Activated CD4-positive, CD25-positive, alpha-beta regulatory T cell treated with anti-CD3 and anti-CD28 coated beads, Interleukin-2, amount 50 U/mL, for 72 hours (primary cell): ENCODE measurements around the gene LATS1.
A peak's percentile ranks its signal among the peaks of the same experiment; 100 is the strongest.
"Not testable (repeated sequence)": the region's sequence is repeated elsewhere in the genome, so short reads cannot be mapped to it uniquely, and the experiment has no call there.

Source experiments
- DNase-seq: peaks from one replicate; pipeline ENCODE4 v3.0.0; 2021

Gene LATS1

DNA sequence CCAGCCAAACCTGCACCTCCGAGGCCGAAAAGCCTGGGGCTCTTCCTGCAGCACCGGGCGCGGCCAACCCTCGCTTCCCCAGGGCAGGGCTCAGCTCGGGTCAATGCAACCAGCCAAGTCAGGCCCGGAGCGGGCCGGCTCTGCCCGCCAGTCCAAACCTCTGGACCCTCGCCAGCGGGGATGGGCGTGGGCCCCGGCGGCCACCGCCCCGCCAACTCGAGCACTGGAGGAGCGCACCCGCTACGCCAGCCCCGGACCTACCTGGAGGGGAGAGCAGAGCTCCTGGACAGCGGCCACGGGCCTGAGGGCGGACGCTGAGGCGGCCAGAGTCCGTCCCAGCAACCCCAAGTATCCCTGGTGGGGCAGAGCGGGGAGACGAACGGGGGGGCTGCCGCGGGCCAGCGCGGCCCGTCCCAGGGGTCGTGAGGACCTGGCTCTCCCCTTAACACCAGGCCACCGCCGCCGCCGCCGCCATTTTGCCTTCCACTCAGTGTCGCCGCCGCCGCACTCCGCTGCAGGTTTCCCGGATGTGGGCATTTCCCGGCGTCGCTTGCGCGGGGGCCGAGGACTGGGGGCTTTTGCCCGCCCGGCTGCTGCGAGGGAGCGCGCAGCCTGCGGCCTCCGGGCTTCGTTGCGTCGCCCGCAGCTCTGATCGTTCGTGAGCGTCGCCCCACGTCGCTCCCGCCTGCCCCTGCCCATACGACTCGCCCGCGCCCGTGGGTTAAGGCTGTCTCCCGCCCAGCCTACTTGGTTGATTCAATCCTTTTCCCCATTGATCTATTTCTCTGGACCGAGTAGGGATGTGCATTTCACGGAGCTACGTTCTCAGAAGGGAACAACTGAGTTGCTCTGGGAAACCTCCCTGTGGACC is at the start of gene LATS1:
TSS of gene LATS1 (minus strand) at position 514 of the 871 bp plus-strand sequence. CDS start 15,975 bp downstream, outside the sequence.
- peak; percentile 91 for DNase-seq

DNA sequence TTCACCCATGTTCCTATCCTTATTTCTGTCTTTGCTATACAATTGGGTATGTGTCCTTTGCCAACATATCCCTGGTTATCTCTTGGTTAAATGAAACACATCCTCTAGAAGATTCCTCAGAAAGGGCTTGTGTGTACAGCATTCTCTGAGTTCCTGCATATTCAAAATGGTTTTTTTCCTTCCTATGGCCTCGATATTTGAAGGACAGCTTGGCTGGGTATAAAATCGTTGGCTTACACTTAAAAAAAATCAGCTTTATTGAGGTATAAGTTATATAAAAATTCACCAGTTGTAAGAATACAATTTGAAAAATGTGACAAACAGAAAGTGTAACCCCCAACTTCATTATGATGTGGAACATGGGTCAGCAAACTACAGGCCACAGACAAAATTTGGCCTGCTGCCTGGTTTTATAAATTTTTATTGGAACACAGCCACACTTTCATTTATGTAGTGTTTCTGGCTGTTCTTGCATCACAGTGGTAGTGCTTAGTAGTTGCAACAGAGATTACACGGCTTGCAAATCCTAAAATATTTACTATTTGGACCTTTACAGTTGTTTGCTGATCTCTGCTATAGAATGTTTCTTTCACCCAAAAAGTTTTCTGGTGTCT is 48.4 kb upstream of the LATS1 start:
- no peak for DNase-seq

DNA sequence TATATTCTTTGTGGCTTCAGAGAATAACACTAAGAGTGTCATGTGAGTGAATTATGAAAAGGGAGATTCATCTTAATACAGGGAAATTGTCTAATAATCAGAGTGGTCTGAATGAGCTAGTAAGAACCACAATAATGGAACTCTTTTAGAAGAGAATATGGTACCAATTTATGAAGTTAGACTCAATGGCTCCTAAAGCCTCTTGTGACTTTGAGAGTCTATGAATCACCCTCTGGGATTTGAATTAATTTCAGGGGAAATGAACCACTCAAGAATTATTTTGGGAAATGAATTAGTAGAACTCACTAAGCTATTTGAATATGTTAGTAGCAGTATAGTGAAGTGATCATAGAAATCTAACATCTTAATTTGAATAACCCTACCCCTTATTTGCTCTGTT is 46.0 kb upstream of the LATS1 start:
- no peak for DNase-seq

DNA sequence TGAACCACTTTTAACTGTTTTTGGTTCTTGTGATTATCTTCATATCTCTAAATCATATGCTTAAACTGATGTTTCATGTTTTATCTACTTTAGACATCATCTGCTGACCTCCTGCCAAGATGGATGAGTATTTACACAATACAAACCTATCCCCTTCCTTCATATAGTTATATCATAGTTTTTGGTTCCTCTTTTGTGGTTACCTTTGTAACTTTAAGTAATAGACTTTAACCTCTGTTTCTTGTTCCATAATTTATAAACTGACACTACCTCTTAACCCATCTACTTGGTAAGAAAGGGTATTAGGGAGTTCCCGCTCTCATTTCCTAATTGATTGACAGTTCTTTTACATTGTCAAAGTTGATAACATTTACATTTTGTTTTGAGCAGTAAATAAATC is 43.5 kb upstream of the LATS1 start:
- no peak for DNase-seq

DNA sequence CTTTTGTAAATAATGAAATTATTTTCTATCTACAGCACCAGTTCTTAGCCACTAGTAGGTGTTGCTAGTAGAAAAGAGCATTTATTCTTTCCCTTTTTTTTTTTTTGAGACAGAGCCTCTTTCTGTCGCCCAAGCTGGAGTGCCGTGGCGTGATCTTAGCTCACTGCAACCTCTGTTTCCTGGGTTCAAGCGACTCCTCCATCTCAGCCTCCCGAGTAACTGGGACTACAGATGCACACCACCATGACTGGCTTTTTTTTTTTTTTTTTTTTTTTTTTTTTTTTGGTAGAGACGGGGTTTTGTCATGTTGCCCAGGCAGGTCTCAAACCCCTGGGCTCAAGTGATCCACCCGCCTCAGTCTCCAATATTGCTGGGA is 38.3 kb upstream of the LATS1 start:
- no peak for DNase-seq

DNA sequence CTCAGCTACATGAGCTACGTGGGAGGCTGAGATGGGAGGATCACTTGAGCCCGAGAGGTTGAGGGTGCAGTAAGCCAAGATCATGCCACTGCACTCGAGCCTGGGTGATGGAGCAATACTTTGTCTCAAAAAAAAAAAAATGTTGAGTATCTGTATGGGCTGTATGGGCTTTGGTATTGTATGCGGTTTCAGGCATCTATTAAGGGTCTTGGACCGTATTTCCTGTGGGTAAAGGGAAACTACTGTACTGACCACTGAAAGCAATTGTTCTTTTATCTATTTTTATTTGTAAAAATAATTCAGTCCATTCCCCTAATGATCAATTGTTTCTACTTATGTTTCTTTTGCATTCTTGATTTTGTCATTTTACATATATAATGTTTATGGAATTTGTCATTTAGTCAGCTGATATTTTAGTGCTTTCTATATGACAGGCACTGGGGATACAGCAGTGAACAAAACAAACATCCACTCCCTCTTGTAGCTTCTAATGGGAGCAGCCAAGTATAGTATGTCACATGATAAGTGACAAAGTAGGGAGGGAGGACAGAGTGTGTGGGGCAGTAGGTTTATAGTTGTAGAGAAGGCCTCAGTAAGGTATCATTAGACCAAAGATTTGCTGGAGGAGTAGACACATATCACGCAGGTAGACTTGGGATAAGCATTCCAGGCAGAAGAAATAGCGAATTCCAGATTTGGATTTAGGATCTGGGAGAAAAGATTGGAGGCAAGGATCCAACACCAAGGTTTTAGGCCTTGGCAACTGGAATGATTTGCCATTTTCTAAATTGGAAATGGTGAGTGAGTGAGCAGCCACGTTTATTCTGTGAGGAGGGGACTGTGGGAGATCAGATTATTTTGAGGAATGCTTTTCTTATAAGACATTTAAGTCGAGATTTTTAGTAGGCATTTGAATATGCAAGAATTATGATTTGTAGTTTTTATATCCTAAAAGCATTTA is 37.7 kb upstream of the LATS1 start:
- DNase-seq: no peak

DNA sequence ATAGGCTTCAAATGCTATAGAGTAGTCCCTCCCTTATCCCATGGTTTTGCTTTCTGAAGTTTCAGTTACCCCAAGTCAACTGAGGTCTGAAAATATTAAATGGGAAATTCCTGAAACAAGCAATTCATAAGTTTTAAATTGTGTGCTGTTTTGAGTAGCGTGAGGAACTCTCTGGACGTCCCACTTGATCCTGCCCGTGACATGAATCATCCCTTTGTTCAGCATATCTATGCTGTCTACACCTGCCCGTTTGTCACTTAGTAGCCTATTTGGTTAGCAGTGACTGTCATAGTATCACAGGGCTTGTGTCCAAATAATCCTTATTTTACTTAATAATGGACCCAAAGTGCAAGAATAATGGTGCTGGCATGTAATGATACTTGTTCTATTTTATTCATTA is 36.6 kb upstream of the LATS1 start:
- no peak for DNase-seq

DNA sequence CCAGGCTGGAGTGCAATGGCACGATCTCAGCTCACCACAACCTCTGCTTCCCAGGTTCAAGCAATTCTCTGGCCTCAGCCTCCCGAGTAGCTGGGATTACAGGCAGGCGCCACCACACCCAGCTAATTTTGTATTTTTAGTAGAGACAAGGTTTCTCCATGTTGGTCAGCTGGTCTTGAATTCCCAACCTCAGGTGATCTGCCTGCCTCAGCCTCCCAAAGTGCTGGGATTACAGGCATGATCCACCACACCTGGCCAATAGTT is 35.4 kb upstream of the LATS1 start:
- DNase-seq: not testable (repeated sequence)

DNA sequence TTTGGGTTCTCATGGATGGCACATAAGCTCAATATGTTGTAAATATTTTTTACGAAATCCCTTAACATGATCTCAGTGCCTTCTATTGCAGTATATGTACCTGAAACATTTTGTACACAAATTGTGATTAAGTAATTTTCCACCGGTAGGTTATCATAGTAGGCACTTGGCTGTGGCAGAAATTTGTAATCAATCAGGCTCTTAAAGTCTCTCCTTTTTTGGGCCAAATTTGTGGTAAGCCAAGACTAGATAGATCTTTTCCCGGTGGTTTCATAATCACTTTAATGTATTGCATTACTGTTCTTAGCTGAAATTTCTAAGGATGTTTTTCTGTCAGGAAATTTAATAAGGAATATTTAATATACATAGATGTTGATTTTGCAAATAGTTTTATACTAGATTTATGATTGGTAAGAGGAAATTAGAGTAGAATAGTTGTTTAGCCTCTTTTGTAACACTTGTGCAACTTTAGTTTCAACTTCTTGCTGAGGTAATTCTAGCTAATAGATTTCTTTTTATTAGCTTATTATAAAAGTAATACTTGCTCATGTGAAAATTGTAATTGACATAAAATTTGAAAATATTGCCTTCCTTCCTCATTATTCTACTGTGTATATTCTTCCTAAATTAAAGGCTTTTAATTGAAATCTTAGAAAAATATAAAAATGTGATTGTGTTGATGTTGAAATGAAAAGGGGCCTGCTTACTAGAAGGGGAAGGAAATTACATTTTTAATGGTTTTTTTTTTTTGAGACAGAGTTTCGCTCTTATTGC is 34.9 kb upstream of the LATS1 start:
- no peak for DNase-seq

DNA sequence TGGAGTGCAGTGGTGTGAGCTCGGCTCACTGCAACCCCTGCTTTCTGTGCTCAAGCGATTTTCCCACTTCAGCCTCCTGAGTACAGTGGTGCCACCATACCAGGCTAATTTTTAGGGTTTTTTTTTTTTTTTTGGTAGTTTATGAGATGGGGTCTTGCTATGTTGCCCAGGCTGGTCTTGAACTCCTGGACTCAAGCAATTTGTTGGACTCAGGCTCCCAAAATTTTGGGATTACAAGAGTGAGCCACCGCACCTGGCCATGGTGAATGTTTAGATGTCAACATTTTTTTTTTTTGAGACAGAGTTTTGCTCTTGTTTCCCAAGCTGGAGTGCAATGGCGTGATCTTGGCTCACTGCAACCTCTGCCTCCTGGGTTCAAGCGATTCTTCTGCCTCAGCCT is 34.0 kb upstream of the LATS1 start:
- DNase-seq: not testable (repeated sequence)

DNA sequence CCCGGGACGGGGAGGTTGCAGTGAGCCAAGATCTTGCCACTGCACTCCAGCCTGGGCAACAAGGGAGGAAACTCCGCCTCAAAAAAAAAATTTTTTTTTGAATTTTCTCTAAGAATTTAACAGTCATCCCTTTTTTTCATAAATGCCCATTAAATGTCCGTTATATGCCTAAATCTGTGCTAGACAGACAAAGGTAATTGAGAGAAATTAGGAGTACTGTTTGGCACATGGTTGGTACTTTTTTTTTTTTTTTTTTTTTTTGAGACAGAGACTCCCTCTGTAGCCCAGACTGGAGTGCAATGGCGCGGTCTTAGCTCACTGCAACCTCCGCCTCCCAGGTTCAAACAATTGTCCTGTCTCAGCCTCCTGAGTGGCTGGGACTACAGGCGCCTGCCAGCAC is 33.3 kb upstream of the LATS1 start:
- DNase-seq: no peak

DNA sequence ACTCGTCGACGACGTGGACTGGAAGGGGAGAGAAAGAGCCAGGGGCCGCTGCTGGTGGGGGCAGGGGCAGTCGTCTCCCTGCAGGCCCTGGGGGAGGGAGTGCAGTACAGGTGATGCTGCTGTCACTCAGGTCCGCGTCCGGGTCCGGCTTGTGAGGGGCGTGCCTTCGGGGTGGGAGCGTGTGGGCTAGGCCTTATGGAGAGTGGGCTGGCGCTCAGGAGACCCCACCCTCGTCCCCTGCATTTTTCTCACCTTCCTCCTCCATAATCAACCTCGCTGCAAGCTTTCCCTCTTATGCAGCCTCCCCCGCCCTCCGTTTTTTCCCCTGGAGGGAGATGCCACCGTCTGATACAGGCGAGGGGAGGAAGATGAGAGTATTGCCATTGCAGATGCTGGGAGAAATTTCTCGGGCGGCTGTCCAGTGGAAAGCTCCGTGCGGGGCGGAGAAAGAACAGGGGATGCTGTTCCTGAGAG is 32.3 kb upstream of the LATS1 start:
- DNase-seq: peak; percentile 63

DNA sequence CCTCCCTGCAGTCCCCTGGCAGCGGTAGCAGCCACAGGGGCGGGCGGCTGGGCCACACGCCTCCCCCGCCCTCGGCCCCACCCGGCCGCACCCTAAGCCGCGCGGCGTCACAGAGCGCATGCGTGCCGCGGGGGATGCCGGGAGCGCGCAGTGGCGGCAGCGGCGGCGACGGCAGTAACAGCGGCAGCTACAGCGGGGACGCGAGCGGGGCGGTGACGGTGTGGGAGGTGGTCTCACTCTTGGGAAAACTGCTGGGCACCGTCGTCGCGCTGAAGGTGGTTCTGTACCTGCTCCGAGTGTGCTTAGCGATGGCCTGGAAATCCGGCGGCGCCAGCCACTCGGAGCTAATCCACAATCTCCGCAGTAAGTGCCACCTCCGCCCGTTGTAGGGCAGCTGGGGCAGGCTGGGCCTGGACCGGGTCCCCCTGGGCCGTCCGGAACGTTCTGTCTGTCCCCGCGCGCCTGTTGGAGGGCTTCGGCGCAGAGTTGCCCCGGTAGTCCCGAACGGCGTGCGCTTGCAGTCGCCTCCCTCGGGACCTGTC is 31.8 kb upstream of the LATS1 start, which contains the start of gene PCMT1:
TSS of gene PCMT1 (plus strand) at position 148 of the 542 bp plus-strand sequence. CDS start at position 309, 161 bp downstream.
- peak; percentile 96 for DNase-seq

DNA sequence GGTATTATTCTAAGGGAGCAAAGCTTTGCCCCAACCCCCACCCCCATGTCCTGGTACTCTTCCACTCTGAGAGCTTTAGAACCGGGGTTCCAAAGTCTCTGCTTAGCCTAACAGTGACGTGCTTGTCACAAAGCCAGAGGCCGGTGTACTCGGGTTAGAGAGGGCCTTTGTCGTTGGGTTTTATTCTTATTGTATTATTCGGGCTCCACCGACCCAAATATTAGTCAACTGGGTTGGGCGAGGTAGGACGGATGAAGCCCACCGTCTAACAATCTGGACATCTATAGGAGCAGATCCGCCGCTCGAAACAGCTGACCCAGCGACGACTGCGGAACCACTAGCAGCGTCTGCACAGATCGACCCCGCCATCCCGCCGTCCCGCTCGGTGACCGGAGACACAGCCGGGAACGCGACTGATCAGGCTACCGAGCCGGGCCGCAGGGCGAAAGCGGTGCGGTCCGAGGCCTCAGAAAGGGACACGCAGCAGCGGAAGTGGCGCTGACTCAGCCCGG is 31.2 kb upstream of the LATS1 start:
- not testable (repeated sequence) for DNase-seq

DNA sequence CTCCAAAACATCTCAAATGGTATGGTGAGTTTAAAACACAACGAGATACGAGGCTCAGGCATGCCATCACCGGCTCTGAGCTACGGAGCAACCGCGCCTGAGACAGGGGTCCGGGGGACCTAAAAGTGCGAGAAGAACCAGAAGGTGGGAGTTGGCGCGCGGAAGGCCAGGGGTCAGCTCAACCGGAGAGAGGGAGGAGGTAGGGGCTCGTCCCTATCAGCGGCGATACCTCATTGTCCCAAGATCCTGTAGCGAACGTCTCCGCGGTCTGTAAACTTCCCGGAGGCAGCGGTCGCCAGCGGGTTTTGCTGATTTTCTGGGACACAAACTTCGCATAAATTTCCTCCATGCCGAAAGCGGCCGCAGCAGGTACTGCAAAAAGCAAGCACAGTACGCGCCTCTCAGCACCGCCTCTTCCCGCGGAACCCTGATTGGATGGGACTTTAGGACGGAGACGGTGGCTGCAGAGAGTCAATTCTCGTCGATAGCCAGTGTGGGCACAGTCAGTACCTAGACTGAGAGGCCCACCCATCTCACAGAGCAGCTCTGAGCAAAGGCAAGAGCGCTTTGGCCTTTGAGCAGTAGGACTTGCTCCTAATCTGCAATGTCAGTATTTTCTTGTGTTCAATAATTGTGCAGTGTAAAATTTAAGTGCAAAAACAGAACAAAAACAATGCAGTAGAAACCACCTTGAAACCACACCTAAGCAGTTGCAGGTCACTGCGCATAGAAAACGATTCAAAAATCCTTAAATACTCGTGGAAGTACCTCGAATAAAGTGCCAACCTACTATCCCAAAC is 28.4 kb upstream of the LATS1 start, which contains the start of gene NUP43:
TSS of gene NUP43 (minus strand) at position 383 of the 800 bp plus-strand sequence. CDS start at position 349, 34 bp downstream.
- DNase-seq: peak; percentile 90

DNA sequence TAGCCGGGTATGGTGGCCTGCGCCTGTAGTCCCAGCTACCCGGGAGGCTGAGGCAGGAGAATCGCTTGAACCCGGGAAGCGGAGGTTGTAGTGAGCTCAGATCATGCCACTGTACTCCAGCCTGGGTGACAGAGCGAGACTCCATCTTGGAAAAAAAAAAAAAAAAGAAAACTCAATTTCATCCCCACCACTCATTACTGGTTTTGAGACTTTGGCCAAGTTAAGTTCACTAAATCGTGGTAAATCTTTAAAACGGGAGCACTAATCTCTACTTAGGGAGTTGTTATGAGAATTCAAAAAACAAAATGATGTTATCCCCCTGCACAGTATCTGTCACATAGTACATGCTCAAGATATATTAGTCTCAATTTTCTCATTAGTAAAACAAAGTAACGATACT is 27.4 kb upstream of the LATS1 start:
- DNase-seq: not testable (repeated sequence)

DNA sequence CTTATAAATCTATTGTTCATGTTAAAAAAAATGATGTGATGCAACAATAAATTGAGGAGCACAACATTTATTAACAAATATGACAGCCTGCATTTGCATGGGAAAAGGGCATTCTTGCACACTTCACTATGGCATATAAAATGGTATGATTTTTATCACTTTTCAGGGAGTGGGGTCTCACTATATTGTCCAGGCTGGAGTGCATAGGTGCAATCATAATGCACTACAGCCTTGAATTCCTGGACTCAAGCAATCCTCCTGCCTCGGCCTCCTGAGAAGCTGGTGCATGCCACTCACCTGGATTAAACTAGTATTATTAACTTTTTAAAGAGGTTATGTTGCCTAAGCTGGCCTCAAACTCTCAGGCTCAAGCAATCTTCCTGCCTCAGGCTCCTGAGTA is 17.0 kb upstream of the LATS1 start:
- DNase-seq: no peak

DNA sequence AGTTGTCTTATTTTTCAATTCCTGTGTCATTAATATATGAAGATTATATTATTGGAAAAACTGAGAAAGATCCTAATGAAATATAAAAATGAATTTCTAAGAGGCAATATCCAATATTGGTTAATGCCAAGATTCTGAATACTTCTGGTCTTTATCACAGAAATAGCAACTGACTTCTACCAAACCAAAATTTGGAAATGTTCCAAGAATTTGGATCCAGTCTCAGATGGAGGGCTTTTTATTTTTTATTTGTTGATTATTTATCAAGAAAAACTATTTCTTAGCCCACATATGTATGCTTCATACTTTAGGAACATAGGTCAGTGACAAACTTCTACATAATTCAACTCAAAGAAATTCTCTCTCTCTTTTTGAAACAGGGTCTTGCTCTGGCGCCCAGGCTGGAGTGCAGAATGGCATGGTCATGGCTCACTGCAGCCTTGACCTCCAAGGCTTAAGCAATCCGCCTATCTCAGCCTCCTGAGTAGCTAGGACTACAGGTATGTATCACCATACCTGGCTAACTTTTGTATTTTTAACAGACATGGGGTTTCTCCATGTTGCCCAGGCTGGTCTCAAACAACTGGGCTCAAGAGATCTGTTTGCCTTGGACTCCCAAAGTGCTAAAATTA is 15.3 kb upstream of the LATS1 start:
- no peak for DNase-seq

DNA sequence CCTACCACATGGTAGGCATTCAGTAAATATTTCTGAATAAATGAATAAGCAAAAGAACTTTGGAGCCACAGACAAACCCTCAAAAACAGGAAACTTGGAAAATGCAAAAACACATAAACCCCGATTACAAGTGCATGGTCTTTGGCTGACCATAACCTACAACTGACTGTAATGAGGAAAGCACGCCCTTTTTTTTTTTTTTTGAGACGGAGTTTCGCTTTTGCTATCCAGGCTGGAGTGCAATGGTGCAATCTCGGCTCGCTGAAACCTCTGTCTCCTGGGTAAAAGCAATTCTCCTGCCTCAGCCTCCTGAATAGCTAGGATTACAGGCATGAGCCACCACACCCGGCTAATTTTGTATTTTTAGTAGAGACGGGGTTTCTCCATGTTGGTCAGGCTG is 11.9 kb upstream of the LATS1 start:
- DNase-seq: no peak

DNA sequence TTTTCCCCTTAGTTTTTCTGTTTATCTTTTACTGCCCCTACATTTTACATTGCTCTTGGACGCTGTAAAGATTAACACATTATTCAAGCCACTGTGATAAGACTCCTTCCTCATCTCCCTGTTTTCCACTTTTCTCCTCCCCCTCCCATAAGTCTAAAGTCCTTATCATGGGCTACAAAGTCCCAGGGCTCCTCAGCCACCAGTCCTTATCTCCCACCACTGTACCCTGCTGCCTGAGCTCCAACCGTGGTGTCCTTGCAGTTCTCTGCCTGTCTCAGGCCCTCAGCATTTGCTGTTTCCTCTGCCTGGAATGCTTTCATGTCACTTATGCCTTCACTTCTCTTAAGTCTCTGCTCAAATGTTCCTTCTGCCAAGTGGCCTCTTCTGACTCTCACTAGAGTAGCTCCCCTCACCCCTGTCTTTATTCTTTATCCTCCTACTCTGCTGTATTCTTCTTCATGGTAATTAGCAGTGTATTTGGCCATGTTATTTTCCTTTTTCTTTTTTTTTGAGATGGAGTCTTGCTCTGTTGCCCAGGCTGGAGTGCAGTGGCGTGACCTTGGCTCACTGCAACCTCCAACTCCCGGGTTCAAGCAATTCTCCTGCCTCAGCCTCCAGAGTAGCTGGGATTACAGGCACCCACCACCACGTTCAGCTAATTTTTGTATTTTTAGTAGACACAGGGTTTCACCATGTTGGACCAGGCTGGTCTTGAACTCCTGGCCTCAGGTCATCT is 10.8 kb upstream of the LATS1 start:
- no peak for DNase-seq
